Measurements from ENCODE around the gene ARHGEF40.

DNA sequence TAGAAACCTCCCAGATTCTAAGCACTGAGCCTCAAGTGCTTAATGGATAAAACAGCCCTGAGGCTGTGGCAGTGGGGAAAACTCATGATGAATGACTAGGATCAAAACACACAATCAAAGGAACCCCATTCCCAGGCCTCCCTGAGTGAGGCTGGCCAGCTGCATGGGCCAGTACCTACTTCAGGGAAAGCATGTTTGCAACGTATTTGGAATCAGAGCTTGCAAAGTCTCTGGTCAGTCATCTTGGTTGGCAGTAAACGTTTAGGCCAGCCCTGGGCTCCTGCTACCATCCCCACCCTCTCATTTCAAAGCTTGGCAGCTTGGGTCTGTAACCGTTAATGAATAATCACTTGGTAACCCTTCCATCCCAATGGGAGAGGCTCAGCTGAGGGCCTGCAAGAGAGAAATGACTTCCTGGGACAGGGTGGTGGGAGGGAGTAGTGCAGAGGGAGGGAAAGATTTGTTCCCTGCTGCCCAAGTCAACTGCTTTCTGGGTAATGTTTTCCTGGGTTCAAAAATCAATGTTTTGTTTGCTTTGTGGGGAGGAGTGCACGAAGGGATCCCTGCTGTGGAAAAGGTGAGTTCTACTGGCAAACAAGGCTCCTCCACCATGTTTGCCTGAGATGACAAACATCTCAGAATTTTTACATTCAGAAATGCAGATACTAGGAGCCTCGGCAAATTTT lies 14.5 kb upstream of the ARHGEF40 start:
- TF ChIP-seq, protein P1, sequence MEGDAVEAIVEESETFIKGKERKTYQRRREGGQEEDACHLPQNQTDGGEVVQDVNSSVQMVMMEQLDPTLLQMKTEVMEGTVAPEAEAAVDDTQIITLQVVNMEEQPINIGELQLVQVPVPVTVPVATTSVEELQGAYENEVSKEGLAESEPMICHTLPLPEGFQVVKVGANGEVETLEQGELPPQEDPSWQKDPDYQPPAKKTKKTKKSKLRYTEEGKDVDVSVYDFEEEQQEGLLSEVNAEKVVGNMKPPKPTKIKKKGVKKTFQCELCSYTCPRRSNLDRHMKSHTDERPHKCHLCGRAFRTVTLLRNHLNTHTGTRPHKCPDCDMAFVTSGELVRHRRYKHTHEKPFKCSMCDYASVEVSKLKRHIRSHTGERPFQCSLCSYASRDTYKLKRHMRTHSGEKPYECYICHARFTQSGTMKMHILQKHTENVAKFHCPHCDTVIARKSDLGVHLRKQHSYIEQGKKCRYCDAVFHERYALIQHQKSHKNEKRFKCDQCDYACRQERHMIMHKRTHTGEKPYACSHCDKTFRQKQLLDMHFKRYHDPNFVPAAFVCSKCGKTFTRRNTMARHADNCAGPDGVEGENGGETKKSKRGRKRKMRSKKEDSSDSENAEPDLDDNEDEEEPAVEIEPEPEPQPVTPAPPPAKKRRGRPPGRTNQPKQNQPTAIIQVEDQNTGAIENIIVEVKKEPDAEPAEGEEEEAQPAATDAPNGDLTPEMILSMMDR (conservative IDR thresholded peaks at IDR 0.05; ENCODE audit: low read length), result no peak
- no peak for TF ChIP-seq EZH2phosphoT487 (IDR thresholded peaks at IDR 0.05; ENCODE audit: borderline replicate concordance)
